Endometrial microvascular endothelial cells (primary cell): ENCODE measurements around the gene PHACTR1. TPM values are rescaled to one million over a fixed set of nuclear protein-coding genes. Genes with fewer than 3 reads are reported as not detected.

Source experiments
- in situ Hi-C: cut with HindIII; loops from 2 replicates; pipeline ENCODE4 v1.10.0; 2017; ENCODE audit warnings: low sequenced_read_pairs, low pct_unique_long_range_greater_than_20kb; ENCODE audit errors: inconsistent ontology term
- total RNA-seq: library from RNA; depleted of rRNA; stranded (reverse); fragments of >200 nt; gene quantifications from one replicate; pipeline ENCODE4 v1.2.3, GENCODE V29; 2015; ENCODE audit errors: inconsistent ontology term

PHACTR1 gene
- total RNA-seq, 1 donor from 2014 or later = 14.6 TPM

GRCh38 chr6:13181393-13181792, 464.8 kb downstream of the PHACTR1 start:
- in situ Hi-C loops = no loop called here

DNA sequence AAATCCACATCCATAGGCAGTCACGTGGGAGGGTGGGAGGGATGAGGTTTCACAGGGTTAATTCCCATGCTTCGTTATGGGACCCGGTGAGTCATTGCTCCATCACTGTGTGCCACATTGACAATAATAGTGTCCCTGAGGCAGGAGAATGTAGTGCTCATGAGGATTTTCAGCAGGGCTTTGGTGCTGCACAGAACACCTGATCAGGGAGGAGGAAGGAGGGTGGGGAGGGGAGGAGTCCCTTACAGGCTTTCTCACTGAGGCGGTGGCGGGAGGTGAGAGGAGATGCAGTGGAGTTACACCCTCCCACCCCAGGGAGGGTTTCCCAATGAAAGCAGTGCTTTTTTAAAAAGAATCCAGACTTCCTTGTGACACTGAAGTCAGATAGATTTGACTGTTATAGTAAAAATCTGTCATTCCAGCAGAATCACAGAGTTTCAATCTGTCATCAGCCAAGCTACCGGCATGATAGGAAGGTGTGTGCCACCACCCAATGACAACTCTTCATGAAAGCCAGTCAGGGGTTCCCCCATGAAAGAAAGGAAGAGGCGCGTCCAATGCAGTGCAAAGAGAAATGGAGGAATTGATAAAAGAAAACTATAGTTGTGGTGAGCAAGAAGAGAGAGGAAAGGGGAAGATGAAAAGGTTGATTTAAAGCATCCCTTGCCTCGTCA, 467.0 kb downstream of the PHACTR1 start:
- in situ Hi-C loops = no loop called here

GRCh38 chr6:13184089-13184468, 467.5 kb downstream of the PHACTR1 start:
- in situ Hi-C loops = no loop called here

GRCh38 chr6:13184547-13184946, 468.0 kb downstream of the PHACTR1 start:
- in situ Hi-C loops = no loop called here

DNA sequence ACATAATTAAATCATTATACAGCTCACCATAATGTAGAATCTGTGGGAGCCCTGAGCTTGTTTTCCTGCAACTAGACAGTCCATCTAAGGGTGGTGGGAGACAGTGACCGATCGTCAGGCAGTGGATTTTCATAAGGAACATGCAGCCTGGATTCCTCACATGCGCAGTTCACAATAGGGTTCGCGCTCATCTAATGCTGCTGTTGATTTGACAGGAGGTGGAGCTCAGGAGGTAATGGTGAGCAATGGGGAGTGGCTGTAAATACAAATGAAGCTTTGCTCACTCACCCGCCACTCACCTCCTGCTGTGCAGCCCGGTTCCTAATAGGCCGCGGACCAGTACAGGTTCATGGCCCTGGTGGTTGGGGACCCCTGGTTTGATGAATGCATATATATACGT, 470.3 kb downstream of the PHACTR1 start:
- in situ Hi-C loops = no loop called here

DNA sequence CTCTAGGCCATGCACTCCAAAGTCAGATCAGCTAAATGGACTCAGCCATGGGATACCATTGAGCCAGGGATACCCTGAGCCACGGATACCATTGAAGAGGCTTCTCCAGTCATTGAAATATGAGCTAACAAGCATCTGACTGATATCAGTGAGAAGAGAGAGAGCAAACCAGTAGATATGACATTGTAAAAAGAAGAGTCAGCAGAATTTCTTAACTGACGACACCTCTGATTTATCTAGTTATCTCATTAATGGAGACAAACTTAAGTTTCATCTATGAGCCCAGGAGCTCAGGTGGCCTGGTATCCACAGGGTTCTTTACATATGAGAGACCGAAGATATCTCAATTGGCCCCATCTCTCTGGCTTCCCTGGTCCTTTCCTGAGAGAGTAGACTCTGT, 471.1 kb downstream of the PHACTR1 start:
- in situ Hi-C loops = no loop called here

DNA sequence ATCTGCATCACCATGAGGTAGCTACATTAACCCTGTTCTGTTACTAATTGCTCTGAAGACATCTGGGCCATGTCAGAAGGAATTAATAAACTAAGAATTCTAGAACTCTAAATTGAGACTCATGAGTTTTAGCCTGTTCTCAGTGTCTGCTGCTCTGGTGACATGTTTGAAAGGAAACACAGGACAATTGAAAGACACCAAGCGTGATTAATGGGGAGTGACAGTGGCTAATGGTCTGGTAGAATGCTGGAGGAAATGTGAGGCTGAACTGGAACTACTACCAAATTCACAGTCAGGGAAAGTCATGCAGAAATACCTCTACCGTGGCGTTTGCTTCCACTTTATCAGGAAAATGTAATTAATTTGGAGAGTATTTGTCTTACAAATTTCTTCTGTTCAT, 471.7 kb downstream of the PHACTR1 start:
- in situ Hi-C loops = no loop called here

GRCh38 chr6:13189710-13190109, 473.1 kb downstream of the PHACTR1 start:
- in situ Hi-C loops = no loop called here

DNA sequence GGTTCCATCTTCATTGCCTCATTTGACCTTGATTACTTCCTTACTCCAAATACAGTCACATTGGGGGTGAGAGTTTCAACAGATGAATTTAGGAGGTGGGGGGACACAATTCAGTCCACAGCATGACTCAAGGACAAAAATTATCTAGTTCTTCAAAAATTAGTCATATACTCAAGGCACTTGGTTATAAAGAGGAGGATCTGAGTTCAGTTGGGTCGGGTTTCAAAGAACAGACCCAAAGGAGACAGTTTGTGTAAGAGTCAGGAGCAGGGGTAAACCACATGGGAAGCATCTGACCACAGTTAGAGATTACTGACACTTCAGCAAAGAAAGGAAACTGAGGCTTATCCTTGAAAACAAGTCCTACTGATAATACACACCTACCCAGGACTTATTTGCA, 473.8 kb downstream of the PHACTR1 start:
- in situ Hi-C loops = no loop called here

DNA sequence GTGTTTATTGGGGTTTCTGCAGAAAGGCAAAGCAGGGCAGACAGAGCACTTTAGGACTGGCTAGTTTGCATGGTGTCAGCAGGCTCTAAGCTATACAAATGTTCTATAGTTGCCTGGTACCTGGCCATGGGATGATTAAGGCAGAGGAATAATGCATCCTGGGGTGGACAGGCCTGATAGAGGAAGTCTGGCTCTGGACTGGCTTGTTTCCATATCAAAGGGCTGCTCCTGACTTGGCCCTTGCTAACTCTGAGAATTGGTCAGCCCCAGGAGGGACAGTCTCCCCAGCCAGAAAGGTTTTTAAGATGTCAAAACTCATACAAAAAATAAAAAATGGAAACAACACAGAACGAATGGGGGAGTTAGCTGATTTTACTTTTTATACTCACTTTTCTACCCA, 474.9 kb downstream of the PHACTR1 start:
- in situ Hi-C loops = no loop called here

GRCh38 chr6:13194852-13195251, 478.3 kb downstream of the PHACTR1 start:
- in situ Hi-C loops = no loop called here

GRCh38 chr6:13195803-13196202, 479.2 kb downstream of the PHACTR1 start:
- in situ Hi-C loops = no loop called here

DNA sequence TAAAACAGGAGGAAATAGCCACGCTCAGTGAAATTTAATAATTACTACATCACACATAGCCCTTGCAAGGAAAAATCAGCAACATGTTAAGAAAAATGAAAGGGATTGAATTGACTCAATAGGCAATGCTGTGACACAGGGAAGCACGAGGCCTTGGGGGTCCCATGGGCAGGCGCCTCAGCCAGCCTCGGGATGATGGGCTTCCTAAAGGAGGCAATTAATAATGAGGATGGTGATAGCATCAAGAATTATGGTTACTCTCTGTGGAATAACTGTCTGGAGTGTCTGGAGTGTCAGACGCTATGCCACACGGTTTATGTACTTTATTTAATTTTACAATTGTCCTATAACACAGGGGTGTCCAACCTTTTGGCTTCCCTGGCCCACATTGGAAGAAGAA, 481.6 kb downstream of the PHACTR1 start:
- in situ Hi-C loops = no loop called here

DNA sequence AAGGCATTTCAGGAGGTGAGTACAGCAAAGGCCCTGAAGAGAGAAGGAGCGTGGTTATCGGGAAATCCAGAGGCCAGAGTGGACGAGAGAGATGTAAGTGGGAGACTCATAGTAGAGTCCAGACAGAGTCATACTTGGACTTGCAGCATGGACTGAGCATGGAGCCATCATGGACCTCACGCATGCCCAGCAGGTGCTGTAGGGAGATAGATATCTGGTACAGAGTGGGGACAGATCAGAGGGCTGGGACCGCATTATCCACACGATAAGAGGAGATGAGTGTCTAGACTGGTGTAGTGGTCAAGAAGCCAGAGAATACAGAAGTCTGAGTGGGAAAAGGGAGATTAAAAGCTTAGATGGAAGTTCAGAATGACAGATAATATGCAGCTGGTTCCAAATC, 484.8 kb downstream of the PHACTR1 start:
- in situ Hi-C loops = no loop called here

GRCh38 chr6:13203145-13203544, 486.6 kb downstream of the PHACTR1 start:
- in situ Hi-C loops = no loop called here

DNA sequence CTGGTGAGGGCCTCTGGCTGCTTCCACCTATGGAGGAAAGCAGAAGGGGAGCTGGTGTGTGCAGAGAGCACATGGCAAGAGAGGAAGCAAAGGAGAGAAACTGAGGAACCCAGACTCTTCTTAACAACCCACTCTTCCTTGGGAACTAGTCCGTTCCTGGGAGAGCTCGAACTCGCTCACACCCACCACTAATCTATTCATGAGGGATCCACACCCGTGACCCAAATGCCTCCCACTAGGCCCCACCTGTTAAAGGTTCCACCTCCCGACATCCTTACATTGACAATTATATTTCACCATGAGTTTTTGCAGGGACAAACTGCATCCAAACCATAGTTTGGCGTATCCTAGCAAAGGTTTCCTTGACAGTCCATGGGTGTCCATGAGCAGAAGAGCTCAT, 488.5 kb downstream of the PHACTR1 start:
- in situ Hi-C loops = no loop called here

GRCh38 chr6:13212096-13212495, 495.5 kb downstream of the PHACTR1 start:
- in situ Hi-C loops = no loop called here

DNA sequence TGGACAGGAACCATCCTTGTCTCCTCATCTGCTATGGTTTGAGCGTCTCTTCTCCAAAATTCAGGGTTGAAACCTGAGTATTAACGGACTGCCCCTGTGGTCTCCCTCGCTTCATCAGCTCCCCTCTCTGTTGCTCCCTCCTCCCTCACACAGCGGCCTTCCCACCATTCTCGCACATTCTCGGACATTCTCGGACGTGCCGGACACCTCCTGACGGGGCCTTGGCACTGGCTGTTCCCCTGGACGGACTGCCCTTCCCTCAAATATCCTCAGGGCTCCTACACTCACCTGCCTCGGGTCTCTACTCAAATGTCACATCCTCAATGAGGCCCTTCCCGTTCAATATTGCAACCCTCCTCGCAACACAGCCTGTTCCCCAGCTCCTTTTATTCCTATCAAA, 496.0 kb downstream of the PHACTR1 start:
- in situ Hi-C loops = no loop called here

DNA sequence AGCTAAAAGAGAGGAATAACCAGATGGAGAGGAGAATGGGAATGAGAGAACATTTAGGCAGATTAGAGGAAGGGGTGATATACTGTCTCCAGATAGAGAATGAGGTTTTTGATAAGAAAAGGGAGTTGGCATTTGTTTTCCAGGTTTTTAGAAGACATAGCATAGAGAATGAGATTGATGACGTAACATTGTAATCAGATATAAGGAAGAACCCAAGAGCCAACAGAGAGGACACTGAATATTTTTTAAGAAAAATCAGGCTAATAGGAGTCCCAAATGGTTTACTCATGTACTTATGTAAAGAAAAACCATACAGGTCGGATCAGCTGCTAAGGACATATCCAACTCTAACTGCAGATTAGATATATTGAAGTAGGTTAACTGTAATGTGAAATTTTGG, 498.8 kb downstream of the PHACTR1 start:
- in situ Hi-C loops = no loop called here

DNA sequence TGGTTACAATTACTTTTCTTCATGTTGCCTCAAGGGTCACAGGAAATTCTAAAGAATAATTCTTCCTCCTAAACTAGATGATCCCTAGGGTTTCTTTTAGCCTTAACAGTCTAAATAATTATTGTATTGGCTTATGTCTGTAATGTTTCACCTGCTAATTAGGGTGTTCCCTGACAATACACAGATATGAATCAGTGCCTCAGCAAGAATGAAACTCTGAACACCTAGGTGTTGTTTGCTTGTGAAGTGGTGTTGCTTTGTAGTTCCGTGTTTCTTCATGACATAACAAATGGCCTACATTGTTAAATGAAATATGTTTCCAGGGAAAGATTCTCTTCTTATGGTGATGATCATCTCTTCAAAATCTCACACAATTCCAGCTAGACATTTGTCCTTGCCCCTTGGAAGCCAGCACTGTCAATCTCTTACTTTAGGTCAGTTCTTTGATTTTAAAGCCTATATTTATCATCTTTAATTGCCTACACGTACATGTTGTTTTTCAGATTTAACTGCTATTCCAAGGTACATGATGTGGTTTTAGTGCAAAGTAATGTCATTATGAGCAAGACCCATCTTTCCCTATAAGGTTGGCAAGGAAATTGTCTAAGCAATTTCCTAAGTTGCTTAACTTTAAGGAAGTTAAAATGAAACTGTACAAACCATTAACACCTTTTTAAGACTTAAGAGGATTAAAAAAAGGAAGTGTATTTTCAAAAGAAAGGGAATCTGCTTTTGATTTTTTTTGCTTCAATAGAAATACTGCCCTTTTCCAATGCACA, 499.9 kb downstream of the PHACTR1 start:
- in situ Hi-C loops = no loop called here
